ENCODE data around the gene GRPEL1. TPM values are rescaled to one million over a fixed set of nuclear protein-coding genes. Genes with fewer than 3 reads are reported as not detected.

The GRPEL1 gene
- total and polyA plus RNA-seq, 9 of the 15 experiments (the other 6 are each of a cell fraction or from before 2014, with no cell fraction given) = 43.4 to 192 (median 86.6) TPM

DNA sequence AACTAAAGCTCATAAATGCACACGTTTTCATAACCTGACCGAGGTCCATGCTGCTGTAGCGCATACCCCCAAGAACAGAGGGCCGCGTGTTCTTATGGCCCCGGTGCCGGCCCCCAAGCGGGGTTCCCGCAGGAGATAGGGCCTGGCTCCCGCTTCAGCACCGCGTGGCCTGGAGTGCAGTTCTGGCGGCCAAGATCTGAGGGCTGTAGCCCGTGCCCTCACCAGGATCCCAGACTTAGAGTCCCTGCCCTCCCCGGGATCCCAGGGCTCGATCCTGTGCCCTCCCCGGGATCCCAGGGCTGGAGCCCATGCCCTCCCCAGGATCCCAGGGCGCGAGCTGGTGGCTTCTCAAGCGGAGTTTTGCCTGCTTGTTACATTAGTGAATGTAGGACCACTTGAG is 1.0 kb upstream of the GRPEL1 start (continued):
- no peak for TF ChIP-seq ZNF696 (CRISPR knock-in tag; conservative IDR thresholded peaks at IDR 0.05)
- TF ChIP-seq POLR2AphosphoS2 (IDR thresholded peaks at IDR 0.05; ENCODE audit: low read length) = no peak
- TF ChIP-seq, protein P1, sequence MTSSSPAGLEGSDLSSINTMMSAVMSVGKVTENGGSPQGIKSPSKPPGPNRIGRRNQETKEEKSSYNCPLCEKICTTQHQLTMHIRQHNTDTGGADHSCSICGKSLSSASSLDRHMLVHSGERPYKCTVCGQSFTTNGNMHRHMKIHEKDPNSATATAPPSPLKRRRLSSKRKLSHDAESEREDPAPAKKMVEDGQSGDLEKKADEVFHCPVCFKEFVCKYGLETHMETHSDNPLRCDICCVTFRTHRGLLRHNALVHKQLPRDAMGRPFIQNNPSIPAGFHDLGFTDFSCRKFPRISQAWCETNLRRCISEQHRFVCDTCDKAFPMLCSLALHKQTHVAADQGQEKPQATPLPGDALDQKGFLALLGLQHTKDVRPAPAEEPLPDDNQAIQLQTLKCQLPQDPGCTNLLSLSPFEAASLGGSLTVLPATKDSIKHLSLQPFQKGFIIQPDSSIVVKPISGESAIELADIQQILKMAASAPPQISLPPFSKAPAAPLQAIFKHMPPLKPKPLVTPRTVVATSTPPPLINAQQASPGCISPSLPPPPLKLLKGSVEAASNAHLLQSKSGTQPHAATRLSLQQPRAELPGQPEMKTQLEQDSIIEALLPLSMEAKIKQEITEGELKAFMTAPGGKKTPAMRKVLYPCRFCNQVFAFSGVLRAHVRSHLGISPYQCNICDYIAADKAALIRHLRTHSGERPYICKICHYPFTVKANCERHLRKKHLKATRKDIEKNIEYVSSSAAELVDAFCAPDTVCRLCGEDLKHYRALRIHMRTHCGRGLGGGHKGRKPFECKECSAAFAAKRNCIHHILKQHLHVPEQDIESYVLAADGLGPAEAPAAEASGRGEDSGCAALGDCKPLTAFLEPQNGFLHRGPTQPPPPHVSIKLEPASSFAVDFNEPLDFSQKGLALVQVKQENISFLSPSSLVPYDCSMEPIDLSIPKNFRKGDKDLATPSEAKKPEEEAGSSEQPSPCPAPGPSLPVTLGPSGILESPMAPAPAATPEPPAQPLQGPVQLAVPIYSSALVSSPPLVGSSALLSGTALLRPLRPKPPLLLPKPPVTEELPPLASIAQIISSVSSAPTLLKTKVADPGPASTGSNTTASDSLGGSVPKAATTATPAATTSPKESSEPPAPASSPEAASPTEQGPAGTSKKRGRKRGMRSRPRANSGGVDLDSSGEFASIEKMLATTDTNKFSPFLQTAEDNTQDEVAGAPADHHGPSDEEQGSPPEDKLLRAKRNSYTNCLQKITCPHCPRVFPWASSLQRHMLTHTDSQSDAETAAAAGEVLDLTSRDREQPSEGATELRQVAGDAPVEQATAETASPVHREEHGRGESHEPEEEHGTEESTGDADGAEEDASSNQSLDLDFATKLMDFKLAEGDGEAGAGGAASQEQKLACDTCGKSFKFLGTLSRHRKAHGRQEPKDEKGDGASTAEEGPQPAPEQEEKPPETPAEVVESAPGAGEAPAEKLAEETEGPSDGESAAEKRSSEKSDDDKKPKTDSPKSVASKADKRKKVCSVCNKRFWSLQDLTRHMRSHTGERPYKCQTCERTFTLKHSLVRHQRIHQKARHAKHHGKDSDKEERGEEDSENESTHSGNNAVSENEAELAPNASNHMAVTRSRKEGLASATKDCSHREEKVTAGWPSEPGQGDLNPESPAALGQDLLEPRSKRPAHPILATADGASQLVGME (CRISPR knock-in tag; IDR thresholded peaks at IDR 0.05) = no peak
- TF ChIP-seq, protein P2, sequence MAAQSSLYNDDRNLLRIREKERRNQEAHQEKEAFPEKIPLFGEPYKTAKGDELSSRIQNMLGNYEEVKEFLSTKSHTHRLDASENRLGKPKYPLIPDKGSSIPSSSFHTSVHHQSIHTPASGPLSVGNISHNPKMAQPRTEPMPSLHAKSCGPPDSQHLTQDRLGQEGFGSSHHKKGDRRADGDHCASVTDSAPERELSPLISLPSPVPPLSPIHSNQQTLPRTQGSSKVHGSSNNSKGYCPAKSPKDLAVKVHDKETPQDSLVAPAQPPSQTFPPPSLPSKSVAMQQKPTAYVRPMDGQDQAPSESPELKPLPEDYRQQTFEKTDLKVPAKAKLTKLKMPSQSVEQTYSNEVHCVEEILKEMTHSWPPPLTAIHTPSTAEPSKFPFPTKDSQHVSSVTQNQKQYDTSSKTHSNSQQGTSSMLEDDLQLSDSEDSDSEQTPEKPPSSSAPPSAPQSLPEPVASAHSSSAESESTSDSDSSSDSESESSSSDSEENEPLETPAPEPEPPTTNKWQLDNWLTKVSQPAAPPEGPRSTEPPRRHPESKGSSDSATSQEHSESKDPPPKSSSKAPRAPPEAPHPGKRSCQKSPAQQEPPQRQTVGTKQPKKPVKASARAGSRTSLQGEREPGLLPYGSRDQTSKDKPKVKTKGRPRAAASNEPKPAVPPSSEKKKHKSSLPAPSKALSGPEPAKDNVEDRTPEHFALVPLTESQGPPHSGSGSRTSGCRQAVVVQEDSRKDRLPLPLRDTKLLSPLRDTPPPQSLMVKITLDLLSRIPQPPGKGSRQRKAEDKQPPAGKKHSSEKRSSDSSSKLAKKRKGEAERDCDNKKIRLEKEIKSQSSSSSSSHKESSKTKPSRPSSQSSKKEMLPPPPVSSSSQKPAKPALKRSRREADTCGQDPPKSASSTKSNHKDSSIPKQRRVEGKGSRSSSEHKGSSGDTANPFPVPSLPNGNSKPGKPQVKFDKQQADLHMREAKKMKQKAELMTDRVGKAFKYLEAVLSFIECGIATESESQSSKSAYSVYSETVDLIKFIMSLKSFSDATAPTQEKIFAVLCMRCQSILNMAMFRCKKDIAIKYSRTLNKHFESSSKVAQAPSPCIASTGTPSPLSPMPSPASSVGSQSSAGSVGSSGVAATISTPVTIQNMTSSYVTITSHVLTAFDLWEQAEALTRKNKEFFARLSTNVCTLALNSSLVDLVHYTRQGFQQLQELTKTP (IDR thresholded peaks at IDR 0.05; ENCODE audit: low read depth in 1 of 2, partially characterized antibody in 2 of 2) = no peak
- no peak for TF ChIP-seq ZNF124 (CRISPR knock-in tag; IDR thresholded peaks at IDR 0.05)
- TF ChIP-seq HDAC1 (IDR thresholded peaks at IDR 0.05) = no peak
- no peak for TF ChIP-seq ETS2 (tag; IDR thresholded peaks at IDR 0.05; ENCODE audit: borderline replicate concordance, poor library complexity, severe bottlenecking)
- TF ChIP-seq, protein P3, sequence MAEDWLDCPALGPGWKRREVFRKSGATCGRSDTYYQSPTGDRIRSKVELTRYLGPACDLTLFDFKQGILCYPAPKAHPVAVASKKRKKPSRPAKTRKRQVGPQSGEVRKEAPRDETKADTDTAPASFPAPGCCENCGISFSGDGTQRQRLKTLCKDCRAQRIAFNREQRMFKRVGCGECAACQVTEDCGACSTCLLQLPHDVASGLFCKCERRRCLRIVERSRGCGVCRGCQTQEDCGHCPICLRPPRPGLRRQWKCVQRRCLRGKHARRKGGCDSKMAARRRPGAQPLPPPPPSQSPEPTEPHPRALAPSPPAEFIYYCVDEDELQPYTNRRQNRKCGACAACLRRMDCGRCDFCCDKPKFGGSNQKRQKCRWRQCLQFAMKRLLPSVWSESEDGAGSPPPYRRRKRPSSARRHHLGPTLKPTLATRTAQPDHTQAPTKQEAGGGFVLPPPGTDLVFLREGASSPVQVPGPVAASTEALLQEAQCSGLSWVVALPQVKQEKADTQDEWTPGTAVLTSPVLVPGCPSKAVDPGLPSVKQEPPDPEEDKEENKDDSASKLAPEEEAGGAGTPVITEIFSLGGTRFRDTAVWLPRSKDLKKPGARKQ (CRISPR knock-in tag; IDR thresholded peaks at IDR 0.05) = no peak
- peak; percentile 46; the same call in 1 of the 2 replicates for TF ChIP-seq MYC (IDR thresholded peaks at IDR 0.05; ENCODE audit: low read depth, low read length)
- TF ChIP-seq MYC (CRISPR knock-in tag; IDR thresholded peaks at IDR 0.05; ENCODE audit: borderline replicate concordance, low read depth) = no peak
- TF ChIP-seq ZFX (CRISPR knock-in tag; IDR thresholded peaks at IDR 0.05) = peak; percentile 53; the same call in 1 of the 2 replicates
- peak; percentile 5 to 9; a peak in 1 of 4 replicates for TF ChIP-seq SIN3A (IDR thresholded peaks at IDR 0.05; ENCODE audit: borderline replicate concordance in 2 of 2, control insufficient read depth in 1 of 2, low read depth in 2 of 2, low read length in 2 of 2)
- TF ChIP-seq CXXC5 (CRISPR knock-in tag; IDR thresholded peaks at IDR 0.05) = no peak
- TF ChIP-seq, protein P4, sequence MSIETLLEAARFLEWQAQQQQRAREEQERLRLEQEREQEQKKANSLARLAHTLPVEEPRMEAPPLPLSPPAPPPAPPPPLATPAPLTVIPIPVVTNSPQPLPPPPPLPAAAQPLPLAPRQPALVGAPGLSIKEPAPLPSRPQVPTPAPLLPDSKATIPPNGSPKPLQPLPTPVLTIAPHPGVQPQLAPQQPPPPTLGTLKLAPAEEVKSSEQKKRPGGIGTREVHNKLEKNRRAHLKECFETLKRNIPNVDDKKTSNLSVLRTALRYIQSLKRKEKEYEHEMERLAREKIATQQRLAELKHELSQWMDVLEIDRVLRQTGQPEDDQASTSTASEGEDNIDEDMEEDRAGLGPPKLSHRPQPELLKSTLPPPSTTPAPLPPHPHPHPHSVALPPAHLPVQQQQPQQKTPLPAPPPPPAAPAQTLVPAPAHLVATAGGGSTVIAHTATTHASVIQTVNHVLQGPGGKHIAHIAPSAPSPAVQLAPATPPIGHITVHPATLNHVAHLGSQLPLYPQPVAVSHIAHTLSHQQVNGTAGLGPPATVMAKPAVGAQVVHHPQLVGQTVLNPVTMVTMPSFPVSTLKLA (conservative IDR thresholded peaks at IDR 0.05) = 0 out of 4 replicates have a peak, but pooled peaks of 1 of the 2 experiments have one; percentile 44

Data from K562 (cell line).